ENCODE measurements around the gene MRPS5.

Gene MRPS5

GRCh38 chr2:95051626-95052025 lies 70.0 kb downstream of the MRPS5 start:
- Histone ChIP-seq H3K9me2 (ENCODE audit: low read depth, low read length) (no peaks in the 10 kb centered on the region), H2AFZ (ENCODE audit: low read length) (no peak overlapping the region), H4K20me1 (ENCODE audit: insufficient read depth, low read length) (no peaks in the 10 kb centered on the region), H3K9ac (ENCODE audit: low read length) (no peak overlapping the region), H3K27ac (ENCODE audit: low read depth, low read length, poor library complexity, severe bottlenecking) (no peak overlapping the region), H3K4me3 (ENCODE audit: low read depth, low read length, poor library complexity, severe bottlenecking) (no peak overlapping the region), H3K4me2 (ENCODE audit: low read length) (no peak overlapping the region), H3K9me3 (ENCODE audit: low read length) (no peaks in the 10 kb centered on the region), H3F3A (ENCODE audit: insufficient read depth, low read length) (no peaks in the 10 kb centered on the region), H3K4me1 (ENCODE audit: insufficient read depth, low read length, severe bottlenecking) (no peaks in the 10 kb centered on the region), H3K79me2 (ENCODE audit: insufficient read depth, low read length) (no peaks in the 10 kb centered on the region), H3K36me3 (ENCODE audit: insufficient read depth, low read length) (no peaks in the 10 kb centered on the region), H3K27me3 (ENCODE audit: insufficient read depth, low read length) (no peaks in the 10 kb centered on the region)
- TF ChIP-seq EZH2 (IDR thresholded peaks at IDR 0.05; ENCODE audit: borderline replicate concordance, low read length): no peak
- TF ChIP-seq, protein P1, sequence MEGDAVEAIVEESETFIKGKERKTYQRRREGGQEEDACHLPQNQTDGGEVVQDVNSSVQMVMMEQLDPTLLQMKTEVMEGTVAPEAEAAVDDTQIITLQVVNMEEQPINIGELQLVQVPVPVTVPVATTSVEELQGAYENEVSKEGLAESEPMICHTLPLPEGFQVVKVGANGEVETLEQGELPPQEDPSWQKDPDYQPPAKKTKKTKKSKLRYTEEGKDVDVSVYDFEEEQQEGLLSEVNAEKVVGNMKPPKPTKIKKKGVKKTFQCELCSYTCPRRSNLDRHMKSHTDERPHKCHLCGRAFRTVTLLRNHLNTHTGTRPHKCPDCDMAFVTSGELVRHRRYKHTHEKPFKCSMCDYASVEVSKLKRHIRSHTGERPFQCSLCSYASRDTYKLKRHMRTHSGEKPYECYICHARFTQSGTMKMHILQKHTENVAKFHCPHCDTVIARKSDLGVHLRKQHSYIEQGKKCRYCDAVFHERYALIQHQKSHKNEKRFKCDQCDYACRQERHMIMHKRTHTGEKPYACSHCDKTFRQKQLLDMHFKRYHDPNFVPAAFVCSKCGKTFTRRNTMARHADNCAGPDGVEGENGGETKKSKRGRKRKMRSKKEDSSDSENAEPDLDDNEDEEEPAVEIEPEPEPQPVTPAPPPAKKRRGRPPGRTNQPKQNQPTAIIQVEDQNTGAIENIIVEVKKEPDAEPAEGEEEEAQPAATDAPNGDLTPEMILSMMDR (IDR thresholded peaks at IDR 0.05; ENCODE audit: low read length): no peak

DNA sequence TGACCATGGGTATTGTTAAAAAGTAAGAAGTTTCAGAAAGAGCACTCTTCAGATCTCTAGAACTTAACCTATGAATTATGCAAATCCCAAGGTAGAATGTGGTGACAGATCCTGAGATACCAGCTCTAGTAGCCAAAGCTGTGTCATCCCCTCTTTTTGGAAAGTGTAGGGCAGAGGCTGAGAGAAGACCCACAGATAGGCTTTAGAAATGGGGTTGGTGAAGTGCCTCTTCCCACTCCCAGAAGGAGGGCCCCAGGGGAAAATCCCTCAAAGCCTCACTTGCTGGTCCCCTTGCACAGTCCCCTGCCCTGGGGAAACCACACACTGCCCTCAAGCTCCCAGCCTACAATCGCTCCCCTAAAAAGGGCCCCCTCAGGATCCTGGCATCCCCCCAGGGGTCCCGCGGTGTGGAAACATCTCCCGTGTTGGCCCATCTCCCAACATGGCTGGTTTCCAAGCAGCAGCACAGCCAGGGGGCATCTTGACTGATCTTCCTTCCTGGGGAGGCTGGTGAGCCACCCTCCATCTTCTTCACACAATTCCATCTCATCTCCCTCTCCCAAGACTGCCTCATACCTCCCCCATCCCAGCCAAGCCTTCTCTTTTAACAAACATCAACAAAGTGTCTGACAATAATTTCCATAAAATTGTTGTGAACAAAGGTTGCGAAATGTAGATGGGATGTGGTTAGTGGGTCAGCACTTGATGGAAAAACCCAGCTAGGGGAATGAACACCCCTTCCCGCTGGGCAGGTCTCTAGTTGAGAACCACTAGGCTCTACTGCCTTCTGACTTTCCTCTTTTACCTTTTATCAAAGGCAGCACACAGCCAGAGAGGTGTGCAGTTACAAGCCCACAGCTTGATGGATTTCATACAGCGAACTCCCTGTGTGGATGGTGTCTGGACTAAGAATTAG lies 71.0 kb downstream of the MRPS5 start:
- H3K4me3 ChIP-seq (ENCODE audit: low read depth, low read length, poor library complexity, severe bottlenecking): no peak overlapping the region
- H4K20me1 ChIP-seq (ENCODE audit: insufficient read depth, low read length): no peaks in the 10 kb centered on the region
- no peaks in the 10 kb centered on the region for H3F3A ChIP-seq (ENCODE audit: insufficient read depth, low read length)
- H3K36me3 ChIP-seq (ENCODE audit: insufficient read depth, low read length): no peaks in the 10 kb centered on the region
- H3K79me2 ChIP-seq (ENCODE audit: insufficient read depth, low read length): no peaks in the 10 kb centered on the region
- no peak overlapping the region for H3K9ac ChIP-seq (ENCODE audit: low read length)
- H3K9me3 ChIP-seq (ENCODE audit: low read length): no peaks in the 10 kb centered on the region
- H3K27me3 ChIP-seq (ENCODE audit: insufficient read depth, low read length): no peaks in the 10 kb centered on the region
- H2AFZ ChIP-seq (ENCODE audit: low read length): no peak overlapping the region
- H3K4me1 ChIP-seq (ENCODE audit: insufficient read depth, low read length, severe bottlenecking): no peaks in the 10 kb centered on the region
- no peaks in the 10 kb centered on the region for H3K9me2 ChIP-seq (ENCODE audit: low read depth, low read length)
- no peak overlapping the region for H3K27ac ChIP-seq (ENCODE audit: low read depth, low read length, poor library complexity, severe bottlenecking)
- TF ChIP-seq, protein P1 (IDR thresholded peaks at IDR 0.05; ENCODE audit: low read length): no peak
- no peak for TF ChIP-seq EZH2 (IDR thresholded peaks at IDR 0.05; ENCODE audit: borderline replicate concordance, low read length)
- H3K4me2 ChIP-seq (ENCODE audit: low read length): no peak overlapping the region

DNA sequence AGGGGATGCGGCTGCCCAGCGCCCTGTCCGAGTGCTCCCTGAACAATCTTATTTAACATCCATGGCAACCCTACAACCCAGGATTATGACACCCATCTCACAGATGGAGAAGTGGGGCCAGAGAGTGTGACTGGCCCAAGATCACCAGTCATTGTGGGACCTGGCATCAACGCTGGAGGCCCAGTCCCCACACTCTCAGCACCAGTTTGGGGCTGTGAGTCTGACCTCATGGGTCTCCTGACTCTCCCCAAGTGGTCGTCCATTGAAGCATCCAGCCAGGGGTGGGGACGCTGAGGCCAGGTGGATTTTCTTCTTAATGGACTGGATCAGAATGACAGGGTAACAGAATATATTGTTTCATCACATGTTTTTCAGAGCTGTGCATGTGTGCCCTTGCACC lies 71.6 kb downstream of the MRPS5 start:
- Histone ChIP-seq H3K27ac (ENCODE audit: low read depth, low read length, poor library complexity, severe bottlenecking) (no peak overlapping the region), H3K4me2 (ENCODE audit: low read length) (no peak overlapping the region), H3K27me3 (ENCODE audit: insufficient read depth, low read length) (no peaks in the 10 kb centered on the region)

DNA sequence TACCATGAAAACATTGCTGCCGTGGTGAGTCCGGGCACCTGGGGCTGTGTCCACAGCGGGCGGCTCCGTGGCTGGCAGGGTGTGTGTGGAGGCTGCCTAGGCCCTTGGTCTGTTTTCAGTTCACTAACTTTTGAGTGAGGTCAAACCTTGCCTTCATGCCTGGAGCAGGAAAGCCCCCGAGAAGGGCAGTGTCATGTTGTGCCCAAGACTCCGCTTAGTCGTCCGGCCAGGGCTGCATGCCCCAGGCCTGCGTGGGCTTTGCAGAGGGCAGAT lies 72.0 kb downstream of the MRPS5 start:
- no peaks in the 10 kb centered on the region for H3K4me1 ChIP-seq (ENCODE audit: insufficient read depth, low read length, severe bottlenecking)
- no peaks in the 10 kb centered on the region for H3K9me3 ChIP-seq (ENCODE audit: low read length)
- no peaks in the 10 kb centered on the region for H3K9me2 ChIP-seq (ENCODE audit: low read depth, low read length)
- H3K9ac ChIP-seq (ENCODE audit: low read length): no peak overlapping the region
- no peaks in the 10 kb centered on the region for H3F3A ChIP-seq (ENCODE audit: insufficient read depth, low read length)
- TF ChIP-seq EZH2 (IDR thresholded peaks at IDR 0.05; ENCODE audit: borderline replicate concordance, low read length): no peak
- TF ChIP-seq, protein P1 (IDR thresholded peaks at IDR 0.05; ENCODE audit: low read length): no peak
- no peak overlapping the region for H2AFZ ChIP-seq (ENCODE audit: low read length)
- H3K4me3 ChIP-seq (ENCODE audit: low read depth, low read length, poor library complexity, severe bottlenecking): no peak overlapping the region
- H3K79me2 ChIP-seq (ENCODE audit: insufficient read depth, low read length): no peaks in the 10 kb centered on the region
- no peaks in the 10 kb centered on the region for H3K27me3 ChIP-seq (ENCODE audit: insufficient read depth, low read length)
- no peak overlapping the region for H3K4me2 ChIP-seq (ENCODE audit: low read length)
- H3K36me3 ChIP-seq (ENCODE audit: insufficient read depth, low read length): no peaks in the 10 kb centered on the region
- no peak overlapping the region for H3K27ac ChIP-seq (ENCODE audit: low read depth, low read length, poor library complexity, severe bottlenecking)
- H4K20me1 ChIP-seq (ENCODE audit: insufficient read depth, low read length): no peaks in the 10 kb centered on the region

More for the DNA sequence above, 71.6 kb downstream of the MRPS5 start:
- Histone ChIP-seq H3K9me2 (ENCODE audit: low read depth, low read length) (no peaks in the 10 kb centered on the region), H3K9ac (ENCODE audit: low read length) (no peak overlapping the region), H3K4me1 (ENCODE audit: insufficient read depth, low read length, severe bottlenecking) (no peaks in the 10 kb centered on the region), H2AFZ (ENCODE audit: low read length) (no peak overlapping the region), H3K36me3 (ENCODE audit: insufficient read depth, low read length) (no peaks in the 10 kb centered on the region), H3K79me2 (ENCODE audit: insufficient read depth, low read length) (no peaks in the 10 kb centered on the region), H3K4me3 (ENCODE audit: low read depth, low read length, poor library complexity, severe bottlenecking) (no peak overlapping the region), H3F3A (ENCODE audit: insufficient read depth, low read length) (no peaks in the 10 kb centered on the region), H4K20me1 (ENCODE audit: insufficient read depth, low read length) (no peaks in the 10 kb centered on the region), H3K9me3 (ENCODE audit: low read length) (no peaks in the 10 kb centered on the region)
- TF ChIP-seq EZH2 (IDR thresholded peaks at IDR 0.05; ENCODE audit: borderline replicate concordance, low read length): no peak
